HG03571 (cell line): ENCODE data around the gene FOXL3.
"Not testable (repeated sequence)": the region's sequence is repeated elsewhere in the genome, so short reads cannot be mapped to it uniquely, and the experiment has no call there.

Experiments
- ATAC-seq: cut with Tn5 transposase; IDR thresholded peaks from one replicate; pipeline ENCODE4 v1.9.1; 2021; ENCODE audit not compliant: unreplicated experiment

The FOXL3 gene

GRCh38 chr7:335358-336148 lies 45.6 kb downstream of the FOXL3 start:
- no peak for ATAC-seq

DNA sequence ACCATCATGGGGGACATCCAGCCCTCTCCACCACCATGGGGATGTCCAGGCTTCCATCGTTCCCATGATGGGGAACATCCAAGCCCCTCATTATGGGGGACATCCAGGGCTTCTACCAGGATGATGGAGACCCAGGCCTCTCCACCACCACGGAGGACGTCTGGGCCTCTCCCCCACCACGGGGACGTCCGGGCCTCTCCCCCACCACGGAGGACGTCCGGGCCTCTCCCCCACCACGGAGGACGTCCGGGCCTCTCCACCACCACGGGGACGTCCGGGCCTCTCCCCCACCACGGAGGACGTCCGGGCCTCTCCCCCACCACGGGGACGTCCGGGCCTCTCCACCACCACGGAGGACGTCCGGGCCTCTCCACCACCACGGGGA lies 46.2 kb downstream of the FOXL3 start:
- ATAC-seq, result not testable (repeated sequence)

DNA sequence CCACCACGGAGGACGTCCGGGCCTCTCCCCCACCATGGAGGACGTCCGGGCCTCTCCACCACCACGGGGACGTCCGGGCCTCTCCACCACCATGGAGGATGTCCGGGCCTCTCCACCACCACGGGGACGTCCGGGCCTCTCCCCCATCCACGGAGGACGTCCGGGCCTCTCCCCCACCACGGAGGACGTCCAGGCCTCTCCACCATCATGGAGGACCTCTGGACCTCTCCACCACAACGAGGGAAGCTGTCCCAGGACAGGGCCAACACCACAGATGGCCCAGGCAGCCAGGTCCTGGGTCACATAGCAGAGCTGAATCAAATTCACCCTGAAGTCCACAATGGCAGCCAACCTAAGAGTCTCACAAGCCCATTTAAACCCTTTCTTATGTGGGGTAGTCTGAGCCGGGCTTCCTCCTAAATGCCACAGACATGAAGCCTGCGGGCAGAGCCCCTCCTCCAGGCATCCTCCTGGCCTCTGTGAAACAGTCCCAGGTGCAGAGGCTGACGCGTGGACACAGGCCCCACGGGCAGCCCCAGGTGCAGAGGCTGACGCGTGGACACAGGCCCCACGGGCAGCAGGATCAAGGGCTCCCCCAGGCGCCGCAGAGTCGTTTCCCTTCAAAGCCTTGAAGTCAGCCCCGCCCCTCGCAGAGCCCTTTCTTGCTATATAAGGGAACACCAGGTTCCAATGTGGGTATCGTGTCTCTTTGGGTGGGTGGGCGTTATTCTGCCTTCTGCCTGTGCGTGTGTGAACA lies 47.0 kb downstream of the FOXL3 start:
- no peak for ATAC-seq

DNA sequence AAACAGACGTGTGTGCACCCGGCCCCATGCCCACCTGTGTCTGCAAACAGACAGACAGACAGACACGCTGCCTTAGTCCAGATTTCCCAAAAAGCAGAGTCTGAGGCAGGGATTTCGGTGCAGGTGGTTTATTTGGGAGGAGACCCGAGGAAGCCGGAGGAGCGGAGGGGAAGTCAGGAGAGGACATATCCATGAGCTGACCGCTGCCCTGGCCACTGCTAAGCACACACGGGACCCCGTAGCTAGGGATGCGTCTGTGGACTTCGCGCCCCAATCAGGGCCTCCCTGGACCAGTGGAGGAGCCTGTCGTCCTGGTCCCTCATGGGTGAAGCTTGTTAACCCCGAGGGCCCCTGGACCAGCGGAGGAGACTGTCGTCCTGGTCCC lies 47.6 kb downstream of the FOXL3 start:
- no peak for ATAC-seq

DNA sequence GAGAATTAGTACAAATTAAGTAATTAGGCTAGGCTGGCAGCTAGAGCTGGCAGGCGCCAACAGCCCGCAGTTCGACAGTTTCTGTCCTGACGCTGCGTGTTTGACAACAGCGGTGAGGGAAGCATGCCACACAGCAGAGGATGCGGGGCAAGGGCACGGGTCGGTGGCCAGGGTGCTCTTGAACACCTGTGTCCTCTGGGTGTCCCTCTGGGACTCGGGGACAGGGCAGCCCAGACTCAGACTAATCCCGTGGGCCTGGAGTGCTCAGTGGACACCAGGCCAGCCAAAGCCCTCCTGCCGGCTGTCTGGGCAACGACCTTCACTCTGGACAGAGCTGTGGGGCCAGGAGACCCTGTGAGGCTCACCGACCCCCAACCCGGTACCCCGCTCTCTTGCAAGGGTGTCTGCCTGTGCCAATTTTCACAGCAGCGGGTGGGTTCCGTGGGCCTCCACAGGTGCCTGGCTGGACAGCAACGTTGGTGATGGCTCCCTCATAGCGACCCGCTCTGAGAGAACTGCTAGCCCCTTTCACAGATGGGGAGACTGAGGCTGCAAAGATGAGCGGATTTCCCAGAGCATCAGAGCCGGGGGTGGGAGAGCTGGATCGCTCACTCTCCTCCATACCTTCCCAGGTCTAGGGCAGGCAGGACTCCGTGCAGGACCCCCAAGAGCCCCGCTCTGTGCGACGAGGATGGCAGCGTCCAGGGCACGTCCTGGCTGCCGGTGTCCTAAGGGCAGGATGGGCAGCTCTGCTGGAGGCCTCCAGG lies 48.5 kb downstream of the FOXL3 start:
- ATAC-seq, result no peak

DNA sequence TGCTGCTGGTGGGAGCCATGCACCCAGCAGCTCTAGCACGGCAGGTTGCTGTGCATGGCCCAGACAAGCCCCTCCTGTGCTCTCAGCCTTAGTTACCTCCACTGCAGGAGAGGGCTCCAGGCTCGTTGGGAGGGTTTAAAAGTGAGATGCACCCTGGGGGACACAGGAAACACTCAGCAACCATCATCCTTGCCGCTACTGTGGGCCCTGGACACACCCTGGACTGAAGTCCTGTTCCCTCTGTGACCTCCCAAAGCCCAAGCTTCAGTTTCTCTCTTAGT lies 49.0 kb downstream of the FOXL3 start:
- no peak for ATAC-seq

- no peak for ATAC-seq
These were observed 49.7 kb downstream of the FOXL3 start for GRCh38 chr7:339696-340095.

DNA sequence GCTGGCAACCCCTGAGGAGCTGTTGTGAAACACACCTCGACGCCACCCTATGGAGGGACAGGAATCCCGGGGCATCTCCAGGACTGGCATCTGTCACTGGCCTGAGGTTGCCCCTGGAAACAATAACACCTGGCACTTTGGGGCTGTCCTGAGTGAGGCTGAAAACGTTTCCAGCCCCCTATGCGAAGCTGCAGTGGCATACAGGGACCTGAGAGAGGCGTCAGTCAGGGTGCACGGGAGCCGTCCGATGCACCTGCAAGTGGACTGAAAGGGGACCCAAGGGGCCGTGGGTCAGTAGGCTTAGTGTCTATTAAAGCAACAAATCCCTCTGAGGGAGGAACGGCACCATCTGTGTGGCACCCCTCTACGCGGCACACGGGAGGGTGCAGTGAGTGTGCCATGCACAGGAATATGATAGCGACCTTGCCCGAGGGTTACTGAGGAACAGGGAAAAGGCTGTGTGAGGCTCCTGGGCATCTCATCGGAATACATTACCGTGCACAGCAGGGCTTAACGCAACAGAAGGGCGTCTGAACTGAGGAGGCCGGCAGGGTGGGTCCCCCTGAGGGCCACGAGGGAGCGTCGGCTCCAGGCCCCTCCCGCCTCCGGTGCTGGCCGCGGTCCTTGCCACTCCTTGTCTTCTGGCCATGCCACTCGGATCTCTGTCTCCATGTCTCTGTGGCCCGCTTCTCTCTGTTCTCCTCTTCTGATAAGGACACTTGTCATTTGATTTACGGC lies 50.4 kb downstream of the FOXL3 start:
- ATAC-seq, result no peak
